Stimulated activated naive CD4-positive, alpha-beta T cell treated with Interleukin-2 at 50 U/mL for 16 hours (primary cell): ENCODE measurements around the gene SLC49A3.
"Not testable (repeated sequence)": the region's sequence is repeated elsewhere in the genome, so short reads cannot be mapped to it uniquely, and the experiment has no call there.

Source experiments
- DNase-seq: peaks from one replicate; lab custom pipeline; 2025; lab: John Stamatoyannopoulos, UW

Gene SLC49A3

GRCh38 chr4:681736-682451 lies 7.1 kb downstream of the SLC49A3 start:
- peak; percentile 18 for DNase-seq

GRCh38 chr4:680928-681645 lies 7.9 kb downstream of the SLC49A3 start:
- DNase-seq: peak; percentile 47

- no peak for DNase-seq
Observed at GRCh38 chr4:680551-680927, 8.4 kb downstream of the SLC49A3 start.

- no peak for DNase-seq
Observed at GRCh38 chr4:680091-680490, 8.9 kb downstream of the SLC49A3 start.

GRCh38 chr4:679629-680028 lies 9.3 kb downstream of the SLC49A3 start:
- DNase-seq: no peak

GRCh38 chr4:679104-679481 lies 9.9 kb downstream of the SLC49A3 start:
- DNase-seq: no peak

GRCh38 chr4:678331-679103 lies 10.4 kb downstream of the SLC49A3 start:
- DNase-seq: no peak

- DNase-seq: peak; percentile 37
Observed at GRCh38 chr4:677431-678293, 11.3 kb downstream of the SLC49A3 start.

GRCh38 chr4:676871-677235 lies 12.1 kb downstream of the SLC49A3 start:
- no peak for DNase-seq

GRCh38 chr4:675980-676870 lies 12.7 kb downstream of the SLC49A3 start:
- DNase-seq: no peak

GRCh38 chr4:675036-675882 lies 13.7 kb downstream of the SLC49A3 start:
- no peak for DNase-seq

GRCh38 chr4:674172-675035 lies 14.5 kb downstream of the SLC49A3 start, which contains the start of the genes ATP5ME and MYL5:
Gene ATP5ME (minus strand): TSS chr4:674276. CDS start chr4:674247, 29 bp downstream.
Gene MYL5 (plus strand): TSS chr4:674542. CDS start chr4:678027, 3,485 bp downstream.
- DNase-seq: peak; percentile 96

- no peak for DNase-seq
Observed at GRCh38 chr4:673349-674091, 15.4 kb downstream of the SLC49A3 start.

- DNase-seq: no peak
Observed at GRCh38 chr4:671769-672168, 17.2 kb downstream of the SLC49A3 start.

- not testable (repeated sequence) for DNase-seq
Observed at GRCh38 chr4:669806-670559, 19.0 kb downstream of the SLC49A3 start.

- not testable (repeated sequence) for DNase-seq
Observed at GRCh38 chr4:668219-668618, 20.7 kb downstream of the SLC49A3 start.

- no peak for DNase-seq
Observed at GRCh38 chr4:667545-667925, 21.4 kb downstream of the SLC49A3 start.
